Duodenal mucosa (tissue), 2 donors: ENCODE results near the gene GNPDA1.

ENCODE experiments used
- H3K27ac ChIP-seq: one replicate; pipeline ENCODE4 v1.7.0; 2013; ENCODE audit warnings: low read depth, low read length
- H3K27me3 ChIP-seq, 2 donors: one replicate each; pipeline ENCODE4 v1.7.0; 2013; ENCODE audit warnings: low read length in 2 of 2, control low read depth in 1 of 2; ENCODE audit not compliant: insufficient read depth in 2 of 2, control insufficient read depth in 1 of 2
- H3K36me3 ChIP-seq, 2 donors: one replicate each; pipeline ENCODE4 v1.7.0; 2013; ENCODE audit warnings: low read length in 2 of 2, control low read depth in 1 of 2; ENCODE audit not compliant: insufficient read depth in 2 of 2, control insufficient read depth in 1 of 2
- H3K4me1 ChIP-seq, 2 donors: one replicate each; pipeline ENCODE4 v1.7.0; 2013; ENCODE audit warnings: low read length in 2 of 2, control low read depth in 1 of 2; ENCODE audit not compliant: insufficient read depth in 2 of 2, control insufficient read depth in 1 of 2
- H3K4me3 ChIP-seq, 2 donors: one replicate each; pipeline ENCODE4 v1.7.0; 2013; ENCODE audit warnings: low read length in 2 of 2, low read depth in 1 of 2
- H3K9ac ChIP-seq, 2 donors: one replicate each; pipeline ENCODE4 v1.7.0; 2013; ENCODE audit warnings: low read length in 2 of 2, low read depth in 1 of 2
- H3K9me3 ChIP-seq, 2 donors: one replicate each; pipeline ENCODE4 v1.7.0; 2013; ENCODE audit warnings: low read length in 2 of 2, control low read depth in 1 of 2; ENCODE audit not compliant: control insufficient read depth in 1 of 2

GNPDA1 gene

GRCh38 chr5:141958113-141958512 is 54.7 kb downstream of the GNPDA1 start, which contains the start of gene PCDH12:
Gene PCDH12, minus strand, starts transcription at chr5:141958202. Its CDS starts 351 bp downstream, at chr5:141957851.
- Histone ChIP-seq H3K36me3 (no peaks in the 10 kb centered on the region), H3K4me3 (peak within 1 kb of the TSS in 1 of 2 donors; percentile 29), H3K27ac (peak within 1 kb of the TSS; percentile 44), H3K27me3 (no peaks in the 10 kb centered on the region), H3K9ac (no peak within 1 kb of the TSS), H3K9me3 (no peaks in the 10 kb centered on the region), H3K4me1 (peaks cover 7 to 29% of the 10 kb centered on the region in 2 donors)

GRCh38 chr5:141957367-141957996 is 55.3 kb downstream of the GNPDA1 start:
- no peak overlapping the region for H3K9ac ChIP-seq
- H3K4me3 ChIP-seq: peak overlapping the region in 1 of 2 donors; percentile 29
- no peaks in the 10 kb centered on the region for H3K36me3 ChIP-seq
- H3K27me3 ChIP-seq: no peaks in the 10 kb centered on the region
- H3K27ac ChIP-seq: peak overlapping the region; percentile 44
- no peaks in the 10 kb centered on the region for H3K9me3 ChIP-seq
- H3K4me1 ChIP-seq: peaks cover 7 to 29% of the 10 kb centered on the region in 2 donors

GRCh38 chr5:141954194-141954593 is 58.6 kb downstream of the GNPDA1 start:
- Histone ChIP-seq H3K27ac (no peak overlapping the region), H3K4me1 (peaks cover 7 to 14% of the 10 kb centered on the region in 2 donors), H3K9ac (no peak overlapping the region), H3K4me3 (no peak overlapping the region), H3K36me3 (no peaks in the 10 kb centered on the region), H3K9me3 (no peaks in the 10 kb centered on the region), H3K27me3 (no peaks in the 10 kb centered on the region)

GRCh38 chr5:141952020-141952419 is 60.8 kb downstream of the GNPDA1 start:
- no peak overlapping the region for H3K4me3 ChIP-seq
- H3K4me1 ChIP-seq: no peaks in the 10 kb centered on the region
- H3K9me3 ChIP-seq: no peaks in the 10 kb centered on the region
- no peak overlapping the region for H3K9ac ChIP-seq
- H3K27me3 ChIP-seq: no peaks in the 10 kb centered on the region
- no peaks in the 10 kb centered on the region for H3K36me3 ChIP-seq
- H3K27ac ChIP-seq: no peak overlapping the region

GRCh38 chr5:141951332-141951781 is 61.5 kb downstream of the GNPDA1 start:
- Histone ChIP-seq H3K9me3 (no peaks in the 10 kb centered on the region), H3K9ac (no peak overlapping the region), H3K27me3 (no peaks in the 10 kb centered on the region), H3K4me3 (no peak overlapping the region), H3K27ac (no peak overlapping the region), H3K36me3 (no peaks in the 10 kb centered on the region), H3K4me1 (no peaks in the 10 kb centered on the region)
